Activated naive CD4-positive, alpha-beta T cell treated with anti-CD3 and anti-CD28 coated beads, Interleukin-2, amount 50 U/mL, for 72 hours (primary cell): ENCODE results near the gene TSPAN14. TPM values are rescaled to one million over a fixed set of nuclear protein-coding genes. Genes with fewer than 3 reads are reported as not detected.
A peak's percentile ranks its signal among the peaks of the same experiment; 100 is the strongest.

Experiments
- ATAC-seq, 2 donors: fragments of 150-1000 bp; cut with Tn5 transposase; 2 replicates each; pipeline ENCODE4 v1.10.0; 2021; ENCODE audit warnings: mild to moderate bottlenecking in 2 of 2, moderate library complexity in 2 of 2
- DNase-seq, 2 donors: peaks; one replicate each; pipeline ENCODE4 v3.0.0; 2021 to 2022; ENCODE audit warnings: low spot score in 2 of 2
- H3K27ac Mint-ChIP-seq, 2 donors: one replicate each; pipeline ENCODE4 v1.8.0; 2022; ENCODE audit warnings: mild to moderate bottlenecking in 2 of 2, mixed read lengths in 2 of 2
- H3K36me3 Mint-ChIP-seq, 2 donors: one replicate each; pipeline ENCODE4 v1.8.0; 2022; ENCODE audit warnings: mixed read lengths in 2 of 2
- H3K9me3 Mint-ChIP-seq, 2 donors: one replicate each; pipeline ENCODE4 v1.8.0; 2022; ENCODE audit warnings: mixed read lengths in 2 of 2
- total RNA-seq, 2 donors: library from RNA; stranded (reverse); gene quantifications; one replicate each; pipeline ENCODE4 v1.2.3, GENCODE V29; 2022

Gene TSPAN14
- total RNA-seq, 2 donors from 2014 or later: 30.7 to 53.6 TPM

DNA sequence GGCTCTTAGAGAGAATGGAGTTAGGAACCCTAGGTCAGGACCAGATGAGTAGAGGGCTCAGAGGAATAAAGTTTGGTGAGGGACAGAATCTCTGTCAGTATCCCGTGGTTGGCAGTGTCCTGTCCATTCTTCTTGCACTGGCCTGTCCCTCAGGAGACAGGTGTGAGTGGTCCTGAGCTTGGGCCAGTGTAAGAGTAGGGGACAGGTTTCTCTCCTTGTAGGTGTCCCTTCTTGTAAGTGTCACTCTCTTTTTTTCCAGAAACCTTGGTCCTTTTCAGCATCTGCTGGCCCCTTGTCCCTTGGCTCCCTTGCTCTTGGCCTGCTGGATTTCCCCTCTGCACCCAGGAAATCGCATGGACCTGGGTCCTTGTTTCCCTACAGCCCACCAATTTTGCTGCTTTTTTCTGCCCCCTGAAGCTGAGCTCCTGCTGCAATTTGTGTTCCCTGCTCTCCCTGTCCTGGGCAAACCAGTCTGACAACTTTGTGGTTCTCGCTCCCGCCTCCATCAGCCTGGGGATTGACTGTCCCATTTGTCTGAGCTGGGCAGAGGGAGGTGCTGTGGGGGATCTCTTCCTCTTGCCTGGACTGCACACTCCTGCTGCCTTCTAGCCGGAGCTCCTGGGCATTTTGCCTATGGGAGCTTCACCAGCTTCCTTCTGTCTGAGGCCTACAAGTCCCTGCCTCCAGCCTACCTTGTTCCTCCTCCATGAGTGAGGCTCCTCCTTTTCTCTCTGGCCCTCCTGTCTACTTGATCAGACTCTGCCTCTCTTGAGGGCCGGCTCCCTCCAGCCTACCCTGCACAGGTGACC is 6.5 kb downstream of the TSPAN14 start:
- no peak for ATAC-seq
- no peaks in the 10 kb centered on the region for H3K9me3 Mint-ChIP-seq
- peak overlapping the region; percentile 94 to 95 for H3K27ac Mint-ChIP-seq
- DNase-seq: no peak
- H3K36me3 Mint-ChIP-seq: peaks cover 4 to 27% of the 10 kb centered on the region in 2 donors

DNA sequence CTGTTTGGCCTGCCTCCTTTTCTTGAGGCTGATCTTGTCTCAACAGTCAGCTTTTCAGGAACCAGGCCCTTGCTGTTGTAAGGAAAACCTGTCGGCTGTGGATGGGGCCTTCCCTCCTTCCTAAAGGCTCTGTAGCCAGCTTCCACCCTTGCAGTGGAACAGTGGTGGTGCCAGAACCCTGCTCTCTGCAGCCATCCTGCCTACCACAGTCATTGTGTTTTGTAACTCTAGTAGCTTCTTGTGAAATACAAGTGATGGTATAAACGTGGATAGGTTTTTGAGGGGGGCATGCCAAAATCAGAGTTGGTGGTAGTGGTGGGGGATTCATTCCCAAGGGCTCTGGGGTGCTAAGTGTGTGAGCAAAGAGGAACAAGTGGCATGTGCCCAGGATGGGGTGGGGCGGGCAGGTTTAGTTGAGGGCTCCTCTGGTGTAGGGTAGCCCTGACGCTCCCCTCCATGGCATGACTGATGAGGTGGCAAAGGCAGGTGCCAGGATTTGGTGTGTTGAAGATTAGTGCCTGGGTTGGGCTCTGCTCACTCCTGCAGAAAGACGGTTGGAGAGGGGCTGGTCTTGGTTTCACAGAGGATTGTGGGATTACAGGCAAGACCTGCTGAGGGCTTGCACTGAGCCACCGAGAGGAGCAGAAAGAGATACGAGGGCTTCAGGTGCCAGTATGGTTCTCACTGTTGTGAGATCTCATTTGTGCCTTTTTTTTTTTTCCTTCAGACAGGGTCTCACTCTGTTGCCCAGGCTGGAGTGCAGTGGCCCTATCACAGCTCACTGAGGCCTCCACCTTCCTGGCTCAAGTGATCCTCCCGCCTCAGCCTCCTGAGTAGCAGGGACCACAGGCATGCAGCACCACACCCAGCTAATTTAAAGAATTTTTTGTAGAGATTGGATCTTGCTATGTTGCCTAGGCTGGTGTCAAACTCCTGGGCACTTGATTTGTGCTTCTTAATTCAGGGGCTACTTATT is 7.4 kb downstream of the TSPAN14 start:
- H3K9me3 Mint-ChIP-seq: no peaks in the 10 kb centered on the region
- peaks cover 0 to 18% of the 10 kb centered on the region in 2 donors for H3K36me3 Mint-ChIP-seq
- DNase-seq (no peak), ATAC-seq (no peak)
- peak overlapping the region; percentile 94 to 95 for H3K27ac Mint-ChIP-seq

DNA sequence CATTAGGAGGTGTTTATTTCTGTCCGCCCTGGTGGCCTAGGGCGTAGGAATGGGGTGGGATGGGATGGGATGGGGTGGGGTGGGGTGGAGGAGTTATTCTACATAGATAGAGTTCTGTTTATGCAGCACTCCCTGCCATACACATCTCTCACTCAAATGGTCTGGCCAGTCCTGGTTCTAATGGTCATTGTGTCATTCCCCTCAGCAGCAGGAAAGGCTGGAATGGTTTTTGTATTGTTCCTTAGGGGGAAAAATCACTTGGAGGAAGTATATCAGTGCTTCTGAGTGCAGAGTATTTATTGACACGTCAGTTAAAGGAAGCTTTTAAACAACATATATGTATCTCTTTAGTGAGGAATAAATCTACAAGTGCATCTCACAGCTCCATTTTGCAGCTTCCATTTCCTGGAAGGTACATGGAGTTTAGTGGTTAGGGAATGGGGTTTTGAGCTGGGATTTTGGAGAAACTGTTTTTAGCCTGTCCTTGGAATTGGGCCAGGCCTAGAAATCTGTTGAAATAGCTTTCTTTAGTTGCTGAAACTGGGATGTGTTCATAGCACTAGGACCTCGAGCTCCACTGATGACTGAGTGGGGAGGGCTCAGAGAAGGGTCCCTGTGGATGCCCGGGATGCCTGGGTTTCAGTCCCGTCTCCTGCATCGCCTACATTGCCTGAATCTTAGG is 8.3 kb downstream of the TSPAN14 start:
- H3K36me3 Mint-ChIP-seq: peaks cover 0 to 17% of the 10 kb centered on the region in 2 donors
- ATAC-seq: no peak
- H3K27ac Mint-ChIP-seq: no peak overlapping the region
- no peak for DNase-seq
- no peaks in the 10 kb centered on the region for H3K9me3 Mint-ChIP-seq

DNA sequence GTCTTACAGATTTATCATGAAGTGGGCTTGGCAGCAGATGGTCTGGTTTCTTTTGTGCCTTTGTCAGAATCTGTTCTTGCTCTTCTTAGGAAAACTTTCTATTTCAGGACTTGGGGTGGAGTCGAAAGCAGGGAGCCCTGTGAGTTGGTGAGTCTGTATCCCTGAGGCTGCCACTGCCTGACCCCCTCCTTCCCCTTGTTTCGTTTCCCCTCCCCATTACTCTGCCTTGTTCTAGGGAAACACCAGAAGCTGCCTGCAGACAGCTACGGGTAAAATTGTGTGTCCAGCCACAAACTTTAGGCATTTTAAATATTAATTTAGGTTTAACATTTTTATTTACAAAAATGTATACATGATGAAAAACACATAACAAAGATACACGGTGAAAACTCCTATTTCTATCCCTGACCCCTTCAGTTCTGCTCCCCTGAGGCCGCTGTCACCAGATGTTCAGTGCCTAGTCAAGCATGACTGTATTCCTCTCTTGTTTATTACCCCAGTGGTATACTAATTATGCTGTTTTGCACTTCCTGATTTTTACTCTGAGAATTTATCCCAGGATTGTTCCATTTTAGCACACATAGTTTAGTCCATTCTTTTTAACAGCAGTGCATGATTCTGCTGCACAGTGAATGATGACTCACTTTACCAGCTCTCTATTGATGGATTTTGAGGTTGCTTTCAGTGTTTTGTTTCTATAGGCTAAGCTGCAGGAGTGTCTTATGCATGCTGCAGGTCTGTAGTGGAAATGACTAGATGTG is 9.1 kb downstream of the TSPAN14 start:
- peaks cover 0 to 17% of the 10 kb centered on the region in 2 donors for H3K36me3 Mint-ChIP-seq
- DNase-seq: no peak

DNA sequence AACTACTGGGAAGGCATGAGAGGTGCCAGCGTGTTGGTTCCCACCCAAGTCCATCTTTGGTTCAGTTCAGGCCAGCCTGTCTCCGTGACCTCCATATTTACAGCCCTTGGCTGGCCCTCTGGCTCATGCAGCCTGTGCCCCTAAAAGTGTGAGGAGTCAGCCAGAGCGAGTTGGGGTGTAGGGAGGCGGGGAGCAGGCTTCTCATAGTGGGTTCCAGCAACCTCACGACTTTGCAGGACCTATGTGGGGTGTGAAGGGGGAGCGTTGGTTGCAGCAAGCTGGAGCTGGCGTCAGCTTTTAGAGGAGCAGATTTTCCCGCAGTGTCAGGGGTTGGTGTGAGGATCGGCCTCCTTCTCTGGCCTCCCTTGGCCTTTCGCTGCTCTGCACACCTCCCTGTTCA is 9.8 kb downstream of the TSPAN14 start:
- H3K9me3 Mint-ChIP-seq: no peaks in the 10 kb centered on the region
- peaks cover 0 to 17% of the 10 kb centered on the region in 2 donors for H3K36me3 Mint-ChIP-seq
- no peak for DNase-seq
- peak overlapping the region; percentile 90 to 99 for H3K27ac Mint-ChIP-seq
- ATAC-seq: peak in 1 of 2 donors; percentile 13

More for the DNA sequence above, 9.1 kb downstream of the TSPAN14 start:
- peak; percentile 46 to 71 for ATAC-seq
- no peaks in the 10 kb centered on the region for H3K9me3 Mint-ChIP-seq
- peak overlapping the region; percentile 90 to 99 for H3K27ac Mint-ChIP-seq

DNA sequence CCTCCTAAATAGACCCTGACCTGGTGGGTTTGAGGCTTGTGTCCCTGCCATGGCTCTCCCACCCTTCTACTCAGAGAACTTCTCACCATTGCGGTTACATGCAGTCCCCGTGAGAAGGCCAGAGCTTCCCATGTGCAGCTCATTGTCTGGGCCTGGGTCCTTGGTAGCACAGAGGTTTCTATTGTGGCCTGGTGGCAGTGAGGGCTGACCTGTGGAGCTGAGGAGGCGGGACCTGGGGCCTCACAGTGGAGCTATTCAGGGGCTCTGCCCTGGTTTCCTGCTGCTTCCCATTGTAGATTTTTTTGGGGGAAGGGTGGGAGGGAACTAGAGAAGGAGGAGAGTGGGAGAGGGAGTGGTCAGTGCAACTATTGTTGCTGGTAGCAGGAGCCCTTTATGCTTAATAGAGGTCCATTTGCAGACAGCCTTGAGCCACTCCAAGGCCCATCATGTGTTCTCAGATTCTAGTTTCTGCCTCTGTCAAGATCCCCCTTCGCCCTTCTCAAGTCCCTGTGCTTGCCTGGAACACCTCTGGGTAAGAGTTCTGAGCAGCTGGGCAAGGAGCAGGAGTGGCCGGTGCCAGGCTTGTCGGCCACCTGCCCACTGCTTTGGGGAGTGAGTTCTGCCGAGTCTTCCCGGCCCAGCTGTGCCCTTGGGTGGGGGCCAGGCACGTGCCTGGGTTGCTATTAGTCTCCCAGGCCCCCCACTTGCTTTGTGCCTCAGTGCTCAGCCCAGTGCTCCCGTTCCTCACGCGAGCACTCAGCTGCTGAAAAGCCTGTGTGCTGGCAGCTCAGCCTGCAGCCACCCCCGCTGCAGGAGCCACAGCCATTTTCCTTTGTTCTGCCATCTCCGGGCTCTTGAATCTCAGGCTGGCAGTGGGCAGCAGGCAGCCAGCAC is 10.7 kb downstream of the TSPAN14 start:
- DNase-seq (no peak), ATAC-seq (peak; percentile 12 to 32)
- Mint-ChIP-seq H3K27ac (peak overlapping the region; percentile 91 to 99), H3K36me3 (peaks cover 5 to 24% of the 10 kb centered on the region in 2 donors), H3K9me3 (no peaks in the 10 kb centered on the region)

DNA sequence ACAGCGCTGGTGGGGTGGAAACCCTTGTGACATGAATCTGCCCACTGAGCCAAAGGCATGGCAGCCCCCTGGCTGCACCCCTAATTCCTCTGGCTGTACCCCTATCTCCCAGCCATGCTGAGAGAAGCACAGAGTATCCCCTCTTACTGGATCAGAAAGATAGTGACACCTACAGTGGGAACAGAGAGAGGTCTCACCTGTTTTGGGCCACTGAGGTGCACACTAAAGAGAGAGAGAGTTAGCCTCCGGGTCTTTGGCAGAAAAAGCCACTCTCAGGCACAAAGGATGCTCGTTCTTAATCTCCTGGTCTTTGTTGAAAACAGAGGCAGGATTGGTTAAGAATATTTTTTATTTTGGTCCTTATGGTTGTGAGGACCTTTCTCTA is 11.3 kb downstream of the TSPAN14 start:
- DNase-seq: no peak
- peak in 1 of 2 donors; percentile 4 for ATAC-seq
- H3K27ac Mint-ChIP-seq: peak overlapping the region; percentile 98 to 99
- H3K9me3 Mint-ChIP-seq: no peaks in the 10 kb centered on the region
- peaks cover 5 to 29% of the 10 kb centered on the region in 2 donors for H3K36me3 Mint-ChIP-seq

DNA sequence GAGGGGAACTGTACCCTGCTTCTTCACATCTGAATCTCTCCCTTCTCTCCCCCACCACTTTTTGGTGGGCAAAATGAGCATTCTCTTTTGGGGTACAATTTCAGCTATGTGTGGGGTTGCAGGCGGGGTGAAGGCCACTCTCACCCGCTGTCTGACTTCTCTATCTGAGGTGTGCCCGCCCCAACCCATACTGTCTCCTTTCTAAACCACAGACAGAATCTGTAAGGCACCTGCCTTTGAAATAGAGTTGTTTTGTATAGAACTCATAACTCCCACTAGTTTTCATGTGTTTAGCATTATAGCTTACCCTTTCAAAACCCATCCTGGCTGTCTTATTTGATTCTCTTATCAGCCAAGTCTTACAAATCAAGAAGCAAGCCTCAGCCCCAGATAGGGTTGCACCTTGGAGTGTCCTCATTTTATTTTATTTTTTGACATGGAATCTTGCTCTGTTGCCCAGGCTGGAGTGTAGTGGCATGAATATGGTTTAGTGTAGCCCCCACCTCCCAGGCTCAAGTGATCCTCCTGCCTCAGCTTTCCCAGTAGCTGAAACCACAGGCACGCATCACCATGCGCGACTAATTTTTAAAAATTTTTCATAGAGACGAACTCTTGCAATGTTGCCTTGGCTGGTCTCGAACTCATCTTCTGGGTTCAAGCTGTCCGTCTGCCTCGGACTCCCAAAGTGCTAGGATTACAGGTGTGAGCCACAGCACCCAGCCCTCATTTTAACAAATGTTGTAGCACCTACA is 11.9 kb downstream of the TSPAN14 start:
- H3K36me3 Mint-ChIP-seq: peaks cover 5 to 25% of the 10 kb centered on the region in 2 donors
- H3K27ac Mint-ChIP-seq: peak overlapping the region; percentile 98 to 99
- ATAC-seq: peak; percentile 57 to 72
- no peak for DNase-seq
- no peaks in the 10 kb centered on the region for H3K9me3 Mint-ChIP-seq

DNA sequence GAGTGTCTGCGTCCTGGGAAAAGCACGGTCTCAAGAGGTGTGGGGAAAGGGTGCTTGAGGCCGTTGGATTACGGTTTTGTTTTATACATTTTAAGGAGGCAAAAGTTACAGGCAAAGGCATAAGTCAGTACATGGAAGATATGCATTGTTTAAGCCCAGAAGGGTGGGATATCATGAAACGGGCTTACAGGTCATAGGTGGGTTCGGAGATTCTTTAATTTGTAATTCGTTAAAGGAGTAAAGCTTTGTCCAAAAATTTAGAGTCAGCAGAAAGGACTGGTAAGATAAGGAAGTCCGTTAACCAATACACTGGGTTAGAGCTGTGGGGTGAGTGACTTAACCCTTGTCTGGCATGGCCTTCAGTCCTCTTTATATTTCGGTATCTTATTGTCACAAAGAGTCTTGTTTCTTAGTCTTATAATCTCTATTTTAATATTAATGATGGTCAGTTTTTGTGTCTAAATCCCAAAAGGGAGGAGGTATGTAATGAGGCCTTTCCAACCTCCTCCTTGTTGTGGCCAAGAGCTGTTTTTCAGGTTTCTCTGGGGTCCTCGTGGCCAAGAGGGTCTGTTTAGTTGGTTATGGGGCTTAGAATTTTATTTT is 12.7 kb downstream of the TSPAN14 start:
- DNase-seq: no peak
- Mint-ChIP-seq H3K9me3 (no peaks in the 10 kb centered on the region), H3K36me3 (peaks cover 5 to 23% of the 10 kb centered on the region in 2 donors), H3K27ac (peak overlapping the region; percentile 98 to 99)
- ATAC-seq: no peak

DNA sequence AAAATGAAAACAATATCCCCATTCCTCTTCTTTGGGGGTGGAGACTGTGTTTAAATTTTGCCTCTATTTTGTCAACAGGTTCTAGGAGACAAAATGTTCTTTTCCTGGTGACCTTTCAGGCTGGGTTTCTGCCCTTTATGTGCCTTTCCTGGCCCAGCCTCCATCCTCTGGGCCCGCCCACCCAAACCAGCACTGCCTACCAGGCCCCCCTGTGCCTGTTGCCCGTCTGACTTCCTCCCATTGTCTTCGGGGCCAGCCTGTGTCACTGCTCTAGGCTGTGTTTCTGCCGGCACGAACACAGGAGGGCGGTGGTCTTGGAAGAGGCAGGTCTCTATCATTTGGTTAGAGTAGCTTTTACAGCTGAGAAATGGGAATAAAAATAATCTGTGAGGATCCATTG is 13.9 kb downstream of the TSPAN14 start:
- DNase-seq: no peak
- H3K27ac Mint-ChIP-seq: peak overlapping the region; percentile 80 to 99
- peak in 1 of 2 donors; percentile 15 for ATAC-seq
- peaks cover 5 to 23% of the 10 kb centered on the region in 2 donors for H3K36me3 Mint-ChIP-seq
- H3K9me3 Mint-ChIP-seq: no peaks in the 10 kb centered on the region

DNA sequence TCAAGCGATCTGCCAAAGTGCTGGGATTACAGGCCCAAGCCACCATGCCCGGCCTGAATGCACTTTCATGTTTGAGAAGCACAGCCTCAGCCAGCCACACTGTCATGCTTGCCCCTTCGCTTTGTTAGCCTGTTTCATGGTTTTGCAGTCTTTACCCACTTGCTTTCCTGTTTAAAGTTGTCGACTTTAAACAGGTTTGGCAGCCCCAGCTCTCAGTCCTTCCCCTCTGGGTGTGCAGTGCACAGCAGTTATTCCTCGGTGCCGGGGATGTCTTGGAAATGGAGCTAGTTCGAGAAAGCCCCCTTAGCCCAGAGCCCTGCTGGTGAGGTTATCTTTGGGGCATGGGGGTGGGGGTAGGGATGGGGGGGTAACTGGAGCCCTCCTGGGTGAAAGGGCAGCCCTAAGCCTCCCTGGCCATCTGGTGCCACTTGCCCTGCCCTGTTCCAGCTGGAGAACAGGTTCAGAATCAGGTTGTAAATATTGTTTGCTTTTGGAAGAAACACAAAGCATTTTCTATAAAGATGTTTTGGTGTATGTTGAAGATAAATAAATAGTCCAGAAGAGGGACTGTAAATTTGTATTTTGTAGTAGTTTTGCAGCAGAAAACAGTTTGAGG is 14.8 kb downstream of the TSPAN14 start:
- H3K9me3 Mint-ChIP-seq: no peaks in the 10 kb centered on the region
- DNase-seq (no peak), ATAC-seq (no peak)
- H3K27ac Mint-ChIP-seq: peak overlapping the region; percentile 73 to 99
- peaks cover 5 to 16% of the 10 kb centered on the region in 2 donors for H3K36me3 Mint-ChIP-seq

DNA sequence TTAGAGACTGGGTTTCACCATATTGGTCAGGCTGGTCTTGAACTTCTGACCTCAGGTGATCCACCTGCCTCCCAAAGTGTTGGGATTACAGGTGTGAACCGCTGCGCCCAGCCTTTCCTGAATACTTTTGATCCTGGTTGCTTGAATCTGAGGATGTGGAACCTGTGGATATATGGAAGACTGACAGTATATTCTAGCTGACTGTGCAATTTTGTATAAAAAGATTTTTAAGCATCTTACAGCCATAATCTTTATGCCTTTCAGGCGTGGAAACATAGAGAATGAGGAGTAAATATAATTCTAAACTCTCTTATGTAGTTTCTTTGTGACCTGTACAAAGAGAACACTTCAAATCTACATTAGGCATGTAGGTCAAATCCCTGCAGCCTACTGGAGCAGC is 16.2 kb downstream of the TSPAN14 start:
- Mint-ChIP-seq H3K9me3 (no peaks in the 10 kb centered on the region), H3K36me3 (peaks cover 5 to 27% of the 10 kb centered on the region in 2 donors), H3K27ac (peak overlapping the region; percentile 63 to 99)
- no peak for DNase-seq
- no peak for ATAC-seq

DNA sequence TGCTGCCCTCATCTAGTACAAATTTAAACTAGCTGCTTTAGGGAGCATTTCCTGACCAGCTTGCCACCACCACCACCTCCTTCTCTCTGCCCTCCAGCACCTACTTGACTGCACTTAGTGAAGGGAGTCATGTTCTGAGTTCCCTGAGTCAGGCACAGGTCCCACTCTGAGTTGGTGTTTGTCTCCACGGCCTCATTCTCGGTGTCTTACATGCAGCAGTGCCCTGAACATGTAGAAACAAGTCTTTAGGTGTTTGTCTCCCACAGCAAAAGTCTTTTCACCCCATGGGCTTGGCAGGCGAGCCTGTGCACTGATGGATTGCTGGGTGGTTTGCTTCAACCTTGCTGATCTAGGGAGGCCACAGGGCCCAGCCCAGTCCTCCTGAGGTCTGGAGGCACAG is 16.9 kb downstream of the TSPAN14 start:
- H3K9me3 Mint-ChIP-seq: no peaks in the 10 kb centered on the region
- DNase-seq: no peak
- peak overlapping the region; percentile 98 to 99 for H3K27ac Mint-ChIP-seq
- peaks cover 5 to 27% of the 10 kb centered on the region in 2 donors for H3K36me3 Mint-ChIP-seq
- ATAC-seq: peak; percentile 50 to 51
